Liver (tissue), 3 donors: Measurements from ENCODE around the gene COQ8A.

Source experiments
- CTCF ChIP-seq: fragments of 150-350 bp; IDR thresholded peaks from 2 replicates; pipeline ENCODE4 v1.5.1; 2017; ENCODE audit warnings: improper control_type of control experiment, low read depth, low read length; ENCODE audit not compliant: missing input control
- HNF4A ChIP-seq, 2 donors: conservative IDR thresholded peaks; 2 replicates each; pipeline ENCODE4 v1.6.1; 2016; ENCODE audit warnings: antibody characterized with exemption in 2 of 2, mild to moderate bottlenecking in 2 of 2
- REST ChIP-seq: IDR thresholded peaks from 2 replicates; pipeline ENCODE4 v1.6.1; 2016; ENCODE audit warnings: antibody characterized with exemption, mild to moderate bottlenecking
- donor health status: healthy.
- donor health status: healthy.

- TF ChIP-seq CTCF (no peak), REST (no peak), HNF4A (conservative IDR thresholded peaks at IDR 0.05) (no peak)
Measured at GRCh38 chr1:226987623-226988333, 47.7 kb downstream of the COQ8A start.
